Measurements from ENCODE around the gene SORCS3.

The SORCS3 gene

DNA sequence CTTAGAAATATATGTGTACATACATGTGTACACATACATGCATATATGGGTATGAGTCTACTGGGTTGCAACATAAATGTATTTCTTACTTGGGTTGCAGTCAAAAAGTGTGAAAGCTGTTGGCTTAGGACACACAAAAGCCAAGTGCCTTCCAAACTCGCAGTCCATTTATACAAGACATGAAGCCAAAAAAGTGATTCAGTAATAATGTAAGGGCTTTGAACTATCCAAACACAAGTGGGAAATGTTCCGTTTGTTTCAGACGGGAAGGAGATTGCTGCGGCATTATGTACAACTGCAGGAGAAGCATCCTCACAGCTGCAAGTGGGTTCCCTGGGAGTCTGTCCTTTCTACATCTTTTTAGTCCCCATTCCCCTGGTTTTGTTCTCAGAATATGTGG, 513.6 kb downstream of the SORCS3 start:
- Histone ChIP-seq H3K4me3 (IDR thresholded peaks at IDR 0.05; ENCODE audit: insufficient read depth, low read depth, low read length) (no peak overlapping the region), H3K36me3 (ENCODE audit: insufficient read depth) (no peaks in the 10 kb centered on the region), H3K9ac (no peak overlapping the region), H3K27ac (no peak overlapping the region), H2AFZ (ENCODE audit: low read depth) (no peak overlapping the region), H3K4me2 (no peak overlapping the region), H3K27me3 (ENCODE audit: insufficient read depth, low read depth) (no peaks in the 10 kb centered on the region), H3K4me1 (ENCODE audit: low read depth, poor library complexity, severe bottlenecking) (no peaks in the 10 kb centered on the region), H3K79me2 (ENCODE audit: insufficient read depth, low read depth) (no peaks in the 10 kb centered on the region), H4K20me1 (ENCODE audit: insufficient read depth) (no peaks in the 10 kb centered on the region)
- TF ChIP-seq, protein P1, sequence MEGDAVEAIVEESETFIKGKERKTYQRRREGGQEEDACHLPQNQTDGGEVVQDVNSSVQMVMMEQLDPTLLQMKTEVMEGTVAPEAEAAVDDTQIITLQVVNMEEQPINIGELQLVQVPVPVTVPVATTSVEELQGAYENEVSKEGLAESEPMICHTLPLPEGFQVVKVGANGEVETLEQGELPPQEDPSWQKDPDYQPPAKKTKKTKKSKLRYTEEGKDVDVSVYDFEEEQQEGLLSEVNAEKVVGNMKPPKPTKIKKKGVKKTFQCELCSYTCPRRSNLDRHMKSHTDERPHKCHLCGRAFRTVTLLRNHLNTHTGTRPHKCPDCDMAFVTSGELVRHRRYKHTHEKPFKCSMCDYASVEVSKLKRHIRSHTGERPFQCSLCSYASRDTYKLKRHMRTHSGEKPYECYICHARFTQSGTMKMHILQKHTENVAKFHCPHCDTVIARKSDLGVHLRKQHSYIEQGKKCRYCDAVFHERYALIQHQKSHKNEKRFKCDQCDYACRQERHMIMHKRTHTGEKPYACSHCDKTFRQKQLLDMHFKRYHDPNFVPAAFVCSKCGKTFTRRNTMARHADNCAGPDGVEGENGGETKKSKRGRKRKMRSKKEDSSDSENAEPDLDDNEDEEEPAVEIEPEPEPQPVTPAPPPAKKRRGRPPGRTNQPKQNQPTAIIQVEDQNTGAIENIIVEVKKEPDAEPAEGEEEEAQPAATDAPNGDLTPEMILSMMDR (conservative IDR thresholded peaks at IDR 0.05; ENCODE audit: low read depth, low read length) = no peak

DNA sequence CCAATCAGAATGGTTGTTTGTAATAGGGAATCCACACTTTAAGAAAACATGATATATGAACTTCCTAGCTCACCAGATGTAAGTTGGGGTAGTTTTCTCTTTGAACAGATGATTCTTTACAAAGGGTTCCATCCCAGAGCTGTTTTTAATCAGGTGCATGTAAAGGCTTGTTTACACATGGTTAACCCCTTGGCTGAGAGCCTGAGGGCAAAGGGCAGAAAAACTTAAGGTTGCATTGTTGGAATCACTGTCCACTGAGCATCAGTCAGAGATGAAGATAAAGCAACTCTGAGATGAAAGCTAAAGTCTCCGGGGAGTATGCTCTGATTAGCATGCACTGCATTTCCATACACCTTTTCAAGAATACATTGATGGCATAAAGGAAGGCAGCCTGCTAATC, 518.2 kb downstream of the SORCS3 start:
- H3K27ac ChIP-seq = no peak overlapping the region
- H2AFZ ChIP-seq (ENCODE audit: low read depth) = no peak overlapping the region
- no peaks in the 10 kb centered on the region for H4K20me1 ChIP-seq (ENCODE audit: insufficient read depth)
- H3K4me1 ChIP-seq (ENCODE audit: low read depth, poor library complexity, severe bottlenecking) = no peaks in the 10 kb centered on the region
- no peaks in the 10 kb centered on the region for H3K36me3 ChIP-seq (ENCODE audit: insufficient read depth)
- H3K79me2 ChIP-seq (ENCODE audit: insufficient read depth, low read depth) = no peaks in the 10 kb centered on the region
- H3K4me3 ChIP-seq (IDR thresholded peaks at IDR 0.05; ENCODE audit: insufficient read depth, low read depth, low read length) = no peak overlapping the region
- no peak overlapping the region for H3K9ac ChIP-seq
- no peak overlapping the region for H3K4me2 ChIP-seq
- no peaks in the 10 kb centered on the region for H3K27me3 ChIP-seq (ENCODE audit: insufficient read depth, low read depth)
- TF ChIP-seq, protein P1 (conservative IDR thresholded peaks at IDR 0.05; ENCODE audit: low read depth, low read length) = no peak

DNA sequence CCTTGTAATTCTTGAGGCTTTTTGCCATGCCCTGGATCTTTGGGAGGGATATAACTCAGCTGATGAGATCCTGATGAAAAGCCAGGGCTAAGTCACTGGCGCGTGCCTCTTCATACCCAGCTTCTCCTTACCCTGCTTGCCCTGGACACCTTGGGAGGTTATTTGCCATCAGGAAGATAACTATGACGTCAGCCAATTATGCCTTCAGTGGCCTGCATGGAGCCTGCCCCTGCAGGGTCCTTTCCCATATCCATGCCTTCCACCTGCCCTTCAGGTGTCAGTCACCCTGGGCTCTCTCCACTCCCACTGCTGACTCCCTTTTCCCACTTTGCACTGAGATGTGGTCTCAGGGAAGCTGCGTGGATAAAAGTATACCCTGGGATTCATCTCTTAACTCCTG, 520.1 kb downstream of the SORCS3 start:
- Histone ChIP-seq H3K79me2 (ENCODE audit: insufficient read depth, low read depth) (no peaks in the 10 kb centered on the region), H3K27ac (no peak overlapping the region), H4K20me1 (ENCODE audit: insufficient read depth) (no peaks in the 10 kb centered on the region), H2AFZ (ENCODE audit: low read depth) (no peak overlapping the region), H3K4me1 (ENCODE audit: low read depth, poor library complexity, severe bottlenecking) (no peaks in the 10 kb centered on the region), H3K9ac (no peak overlapping the region), H3K36me3 (ENCODE audit: insufficient read depth) (no peaks in the 10 kb centered on the region), H3K27me3 (ENCODE audit: insufficient read depth, low read depth) (no peaks in the 10 kb centered on the region), H3K4me2 (no peak overlapping the region), H3K4me3 (IDR thresholded peaks at IDR 0.05; ENCODE audit: insufficient read depth, low read depth, low read length) (no peak overlapping the region)
- TF ChIP-seq, protein P1 (conservative IDR thresholded peaks at IDR 0.05; ENCODE audit: low read depth, low read length) = no peak

DNA sequence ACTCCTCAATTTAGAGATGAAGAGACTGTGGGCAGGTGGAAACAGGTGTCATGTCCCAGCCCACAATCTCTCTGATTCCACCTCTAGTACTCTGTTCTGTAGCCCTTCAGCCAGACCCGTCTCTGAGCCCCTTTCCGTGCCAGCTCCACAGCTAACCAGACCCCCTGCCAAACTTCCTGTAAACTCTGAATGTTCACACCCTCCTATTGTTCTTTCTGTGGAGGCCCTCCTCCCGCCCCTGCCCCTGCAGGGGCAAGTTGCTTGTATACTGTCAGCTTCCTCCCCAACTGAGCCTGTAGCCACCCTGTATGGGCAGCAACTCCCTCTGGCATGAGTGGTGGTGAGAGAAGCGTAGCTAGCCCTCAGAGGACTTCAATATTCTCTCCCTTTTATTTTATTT, 520.7 kb downstream of the SORCS3 start:
- Histone ChIP-seq H3K4me3 (IDR thresholded peaks at IDR 0.05; ENCODE audit: insufficient read depth, low read depth, low read length) (no peak overlapping the region), H2AFZ (ENCODE audit: low read depth) (no peak overlapping the region), H3K9ac (no peak overlapping the region), H3K4me2 (no peak overlapping the region), H3K36me3 (ENCODE audit: insufficient read depth) (no peaks in the 10 kb centered on the region), H3K27ac (no peak overlapping the region), H3K27me3 (ENCODE audit: insufficient read depth, low read depth) (no peaks in the 10 kb centered on the region), H3K4me1 (ENCODE audit: low read depth, poor library complexity, severe bottlenecking) (no peaks in the 10 kb centered on the region), H3K79me2 (ENCODE audit: insufficient read depth, low read depth) (no peaks in the 10 kb centered on the region), H4K20me1 (ENCODE audit: insufficient read depth) (no peaks in the 10 kb centered on the region)
- TF ChIP-seq, protein P1 (conservative IDR thresholded peaks at IDR 0.05; ENCODE audit: low read depth, low read length) = no peak
